ENCODE data around the gene CEP55. TPM values are rescaled to one million over a fixed set of nuclear protein-coding genes. Genes with fewer than 3 reads are reported as not detected.

Gene CEP55
- total RNA-seq (28.7 TPM), polyA plus RNA-seq (6.4 TPM)
- long read RNA-seq, donor 1, result 0 reads
- long read RNA-seq, donor 2, result 0 reads
- long read RNA-seq, donor 3, transcript CEP55-201 (9 exons, 2,638 nt), result major isoform, 12 of 29 reads
- long read RNA-seq, donor 3, partial matches to known transcripts, result 17 of 29 reads
- long read RNA-seq, donor 3, other reads (novel, unspliced or antisense), result 0 of 29 reads
- long read RNA-seq, donor 4, partial matches to known transcripts, result 0 of 3 reads
- long read RNA-seq, donor 4, other reads (novel, unspliced or antisense), result 0 of 3 reads
- long read RNA-seq, donor 5, partial matches to known transcripts, result 21 of 24 reads
- long read RNA-seq, donor 5, other reads (novel, unspliced or antisense), result 0 of 24 reads
- long read RNA-seq, donor 6, transcript CEP55-201 (9 exons, 2,638 nt), result major isoform, 7 of 25 reads
- long read RNA-seq, donor 6, partial matches to known transcripts, result 17 of 25 reads
- long read RNA-seq, donor 6, other reads (novel, unspliced or antisense), result 0 of 25 reads
- long read RNA-seq, donor 7, transcript CEP55-201 (9 exons, 2,638 nt), result major isoform, 7 of 14 reads
- long read RNA-seq, donor 7, partial matches to known transcripts, result 6 of 14 reads
- long read RNA-seq, donor 7, other reads (novel, unspliced or antisense), result 0 of 14 reads
- long read RNA-seq, donor 8, transcript CEP55-201 (9 exons, 2,638 nt), result major isoform, 5 of 11 reads
- long read RNA-seq, donor 8, partial matches to known transcripts, result 6 of 11 reads
- long read RNA-seq, donor 8, other reads (novel, unspliced or antisense), result 0 of 11 reads
- long read RNA-seq, donor 9, transcript CEP55-201 (9 exons, 2,638 nt), result major isoform, 6 of 15 reads
- long read RNA-seq, donor 9, partial matches to known transcripts, result 9 of 15 reads
- long read RNA-seq, donor 9, other reads (novel, unspliced or antisense), result 0 of 15 reads
- long read RNA-seq, donor 10, partial matches to known transcripts, result 0 of 4 reads
- long read RNA-seq, donor 10, other reads (novel, unspliced or antisense), result 0 of 4 reads

DNA sequence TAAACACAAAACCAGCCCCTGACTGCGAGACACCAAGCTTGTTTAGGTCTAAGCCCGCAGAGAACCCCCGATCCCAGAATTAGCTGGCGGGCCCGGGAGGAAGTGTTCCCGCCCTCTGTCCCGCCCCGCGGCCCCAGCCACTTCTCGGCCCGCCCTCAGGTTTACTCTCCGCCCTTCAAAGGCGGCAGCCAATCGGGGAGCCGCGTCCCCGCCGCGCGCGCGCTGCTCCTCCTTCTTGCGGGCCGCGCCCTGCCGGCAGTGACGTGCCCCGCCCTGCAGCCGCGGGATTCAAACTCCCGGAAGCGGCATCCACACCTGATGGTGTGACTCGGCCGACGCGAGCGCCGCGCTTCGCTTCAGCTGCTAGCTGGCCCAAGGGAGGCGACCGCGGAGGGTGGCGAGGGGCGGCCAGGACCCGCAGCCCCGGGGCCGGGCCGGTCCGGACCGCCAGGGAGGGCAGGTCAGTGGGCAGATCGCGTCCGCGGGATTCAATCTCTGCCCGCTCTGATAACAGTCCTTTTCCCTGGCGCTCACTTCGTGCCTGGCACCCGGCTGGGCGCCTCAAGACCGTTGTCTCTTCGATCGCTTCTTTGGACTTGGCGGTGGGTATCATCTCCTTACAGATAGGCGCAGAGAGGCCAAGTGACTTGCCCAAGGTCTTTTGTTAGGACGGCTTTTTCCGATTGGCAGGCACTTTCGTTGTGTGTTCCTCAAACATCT is at the start of gene CEP55:
Gene CEP55, plus strand, starts transcription at position 291 of the 720 bp plus-strand sequence. CDS start 3,440 bp downstream, outside the sequence.
- H3K36me3 ChIP-seq (ENCODE audit: control insufficient read depth in 2 of 2, insufficient read depth in 2 of 2, low read length in 1 of 2), result peaks cover 0 to 9% of the 10 kb centered on the region in 2 donors
- WGBS, result 1% methylated on average over 68 of the region's 68 CpGs
- peaks cover 3% of the 10 kb centered on the region in 2 donors for H3K27me3 ChIP-seq (ENCODE audit: control insufficient read depth in 2 of 2, insufficient read depth in 1 of 2, low read length in 1 of 2)
- H3K27ac ChIP-seq (ENCODE audit: low read depth in 1 of 2, low read length in 1 of 2), result peak within 1 kb of the TSS; percentile 18 to 30
- H3K4me3 ChIP-seq (ENCODE audit: low read length in 2 of 2), result peak within 1 kb of the TSS; percentile 82
- no peaks in the 10 kb centered on the region for H3K9me3 ChIP-seq (ENCODE audit: control insufficient read depth in 2 of 2, insufficient read depth in 1 of 2, low read length in 1 of 2)
- peaks cover 4 to 9% of the 10 kb centered on the region in 2 donors for H3K4me1 ChIP-seq (ENCODE audit: control insufficient read depth in 2 of 2, insufficient read depth in 2 of 2, low read length in 2 of 2)
- DNase-seq (ENCODE audit: low read depth in 6 of 9, low spot score in 9 of 9), result peak; percentile 61 to 96 (median 88)

DNA sequence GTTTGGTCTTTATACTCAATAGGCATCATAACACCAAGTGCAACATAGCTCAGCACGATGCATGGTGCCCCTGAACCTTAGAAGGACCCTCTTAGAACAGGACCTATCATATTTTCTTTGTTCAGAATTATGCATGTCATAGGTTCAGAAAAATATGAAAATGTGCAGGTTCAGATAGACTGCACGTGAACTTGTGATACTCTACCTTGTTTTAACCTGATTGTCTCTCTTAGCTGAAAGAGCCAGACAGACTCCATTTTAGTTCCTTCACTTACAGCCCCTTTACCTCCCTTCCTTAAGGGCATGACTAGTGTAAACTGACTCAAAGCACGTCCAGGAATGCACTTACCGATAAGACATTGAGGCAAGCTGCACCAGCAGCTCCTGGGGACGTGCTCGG is 49.4 kb upstream of the CEP55 start:
- H3K36me3 ChIP-seq (ENCODE audit: control insufficient read depth in 2 of 2, insufficient read depth in 2 of 2, low read length in 1 of 2), result no peaks in the 10 kb centered on the region
- no peaks in the 10 kb centered on the region for H3K27me3 ChIP-seq (ENCODE audit: control insufficient read depth in 2 of 2, insufficient read depth in 1 of 2, low read length in 1 of 2)
- 79% methylated on average over 6 of the region's 6 CpGs for WGBS
- no peak for DNase-seq (ENCODE audit: low read depth in 6 of 9, low spot score in 9 of 9)
- H3K27ac ChIP-seq (ENCODE audit: low read depth in 1 of 2, low read length in 1 of 2), result no peak overlapping the region
- H3K4me3 ChIP-seq (ENCODE audit: low read length in 2 of 2), result no peak overlapping the region
- H3K9me3 ChIP-seq (ENCODE audit: control insufficient read depth in 2 of 2, insufficient read depth in 1 of 2, low read length in 1 of 2), result no peaks in the 10 kb centered on the region
- H3K4me1 ChIP-seq (ENCODE audit: control insufficient read depth in 2 of 2, insufficient read depth in 2 of 2, low read length in 2 of 2), result no peaks in the 10 kb centered on the region

DNA sequence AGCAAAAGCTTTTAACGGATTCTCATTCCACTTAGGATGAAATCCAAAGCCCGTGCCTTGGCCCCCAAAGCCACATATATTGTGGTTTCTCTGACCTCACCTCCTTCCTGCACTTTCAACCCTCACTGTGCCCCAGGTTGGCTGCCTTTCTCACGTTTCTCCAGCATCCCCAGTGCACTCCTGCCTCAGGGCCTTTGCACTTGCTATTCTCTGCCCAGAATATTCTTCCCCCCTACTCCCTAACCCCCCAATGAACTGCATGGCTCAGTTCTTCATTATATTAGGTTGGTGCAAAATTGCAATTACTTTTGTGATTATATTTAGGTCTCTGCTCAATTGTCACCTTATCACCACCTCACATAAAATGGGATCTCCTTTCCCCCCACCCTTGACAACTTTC is 48.4 kb upstream of the CEP55 start:
- Histone ChIP-seq H3K27ac (ENCODE audit: low read depth in 1 of 2, low read length in 1 of 2) (no peak overlapping the region), H3K36me3 (ENCODE audit: control insufficient read depth in 2 of 2, insufficient read depth in 2 of 2, low read length in 1 of 2) (no peaks in the 10 kb centered on the region), H3K4me1 (ENCODE audit: control insufficient read depth in 2 of 2, insufficient read depth in 2 of 2, low read length in 2 of 2) (no peaks in the 10 kb centered on the region), H3K4me3 (ENCODE audit: low read length in 2 of 2) (no peak overlapping the region), H3K9me3 (ENCODE audit: control insufficient read depth in 2 of 2, insufficient read depth in 1 of 2, low read length in 1 of 2) (no peaks in the 10 kb centered on the region), H3K27me3 (ENCODE audit: control insufficient read depth in 2 of 2, insufficient read depth in 1 of 2, low read length in 1 of 2) (no peaks in the 10 kb centered on the region)
- WGBS, result 67% methylated on average over 3 of the region's 3 CpGs
- no peak for DNase-seq (ENCODE audit: low read depth in 6 of 9, low spot score in 9 of 9)

DNA sequence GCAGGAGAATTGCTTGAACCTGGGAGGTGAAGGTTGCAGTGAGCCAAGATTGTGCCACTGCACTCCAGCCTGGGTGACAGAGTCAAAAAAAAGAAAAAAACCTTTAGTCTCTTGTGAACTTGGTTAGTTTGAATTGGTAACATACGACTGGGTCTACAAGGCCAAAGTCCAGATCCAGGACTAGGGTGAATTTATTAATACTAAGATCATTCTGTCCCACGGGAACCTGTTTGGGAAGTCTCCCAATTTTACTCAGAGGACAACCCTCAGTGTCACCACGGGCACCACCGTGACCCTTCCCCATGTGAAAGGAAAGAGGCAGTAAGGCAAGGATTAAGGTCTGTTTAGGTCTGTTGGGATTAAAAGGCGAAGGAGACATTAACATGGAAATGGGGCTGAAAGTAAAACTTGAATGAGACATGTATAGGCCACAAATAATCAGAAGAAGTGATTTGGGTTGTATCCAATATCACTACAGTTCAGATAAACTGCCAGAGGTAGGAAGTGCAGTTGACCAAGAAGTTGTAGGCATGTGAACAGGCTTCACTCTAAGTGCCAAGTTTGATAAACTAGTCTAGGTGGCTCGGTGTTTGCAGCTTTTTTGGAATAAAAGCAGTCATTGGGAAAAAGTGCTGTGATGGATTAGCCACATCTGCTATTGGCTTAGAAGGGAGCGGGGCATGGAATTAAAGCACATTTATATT is 45.0 kb upstream of the CEP55 start:
- no peaks in the 10 kb centered on the region for H3K4me1 ChIP-seq (ENCODE audit: control insufficient read depth in 2 of 2, insufficient read depth in 2 of 2, low read length in 2 of 2)
- 86% methylated on average over 7 of the region's 7 CpGs for WGBS
- no peak overlapping the region for H3K27ac ChIP-seq (ENCODE audit: low read depth in 1 of 2, low read length in 1 of 2)
- no peaks in the 10 kb centered on the region for H3K27me3 ChIP-seq (ENCODE audit: control insufficient read depth in 2 of 2, insufficient read depth in 1 of 2, low read length in 1 of 2)
- no peaks in the 10 kb centered on the region for H3K36me3 ChIP-seq (ENCODE audit: control insufficient read depth in 2 of 2, insufficient read depth in 2 of 2, low read length in 1 of 2)
- H3K9me3 ChIP-seq (ENCODE audit: control insufficient read depth in 2 of 2, insufficient read depth in 1 of 2, low read length in 1 of 2), result no peaks in the 10 kb centered on the region
- H3K4me3 ChIP-seq (ENCODE audit: low read length in 2 of 2), result no peak overlapping the region
- DNase-seq (ENCODE audit: low read depth in 6 of 9, low spot score in 9 of 9), result no peak

DNA sequence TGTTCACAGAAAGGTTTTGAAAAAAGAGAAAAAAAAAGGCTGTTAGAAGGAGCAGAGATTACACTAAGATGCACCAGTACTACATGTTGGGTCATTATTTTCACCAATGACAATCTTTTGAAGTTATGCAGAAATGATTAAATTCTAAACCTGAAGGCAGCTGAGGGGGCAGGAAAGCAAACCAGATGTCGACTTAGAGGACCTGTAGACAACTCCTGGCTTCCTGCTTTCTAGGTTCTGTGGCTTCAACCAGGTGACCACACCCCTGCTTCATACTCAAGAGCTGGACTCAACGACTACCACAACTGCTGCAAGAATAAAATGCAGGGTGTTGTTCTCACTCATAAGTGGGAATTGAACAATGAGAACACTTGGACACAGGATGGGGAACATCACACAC is 44.3 kb upstream of the CEP55 start:
- H3K9me3 ChIP-seq (ENCODE audit: control insufficient read depth in 2 of 2, insufficient read depth in 1 of 2, low read length in 1 of 2), result no peaks in the 10 kb centered on the region
- no peak for DNase-seq (ENCODE audit: low read depth in 6 of 9, low spot score in 9 of 9)
- H3K4me3 ChIP-seq (ENCODE audit: low read length in 2 of 2), result no peak overlapping the region
- no peaks in the 10 kb centered on the region for H3K36me3 ChIP-seq (ENCODE audit: control insufficient read depth in 2 of 2, insufficient read depth in 2 of 2, low read length in 1 of 2)
- 27% methylated on average over 2 of the region's 2 CpGs for WGBS
- no peaks in the 10 kb centered on the region for H3K27me3 ChIP-seq (ENCODE audit: control insufficient read depth in 2 of 2, insufficient read depth in 1 of 2, low read length in 1 of 2)
- H3K27ac ChIP-seq (ENCODE audit: low read depth in 1 of 2, low read length in 1 of 2), result no peak overlapping the region
- no peaks in the 10 kb centered on the region for H3K4me1 ChIP-seq (ENCODE audit: control insufficient read depth in 2 of 2, insufficient read depth in 2 of 2, low read length in 2 of 2)

DNA sequence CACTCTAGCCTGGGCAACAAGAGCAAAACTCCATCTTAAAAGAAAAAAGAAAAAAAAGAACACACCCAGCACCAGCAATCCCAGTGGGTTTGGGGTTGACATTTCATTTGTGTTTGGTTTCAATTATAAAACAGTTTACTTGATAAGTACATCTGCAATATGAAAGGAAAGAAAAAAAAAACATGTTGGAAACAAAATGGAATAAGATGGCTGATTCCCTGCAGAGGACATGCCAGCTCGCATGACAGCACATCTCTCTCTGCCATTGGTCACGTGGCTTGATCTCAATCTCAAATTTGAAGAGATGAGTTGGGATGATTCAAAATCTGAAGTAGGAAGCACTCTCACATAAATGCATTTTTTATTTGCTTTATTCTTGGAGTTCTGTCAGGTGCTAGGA is 42.3 kb upstream of the CEP55 start:
- no peak for DNase-seq (ENCODE audit: low read depth in 6 of 9, low spot score in 9 of 9)
- Histone ChIP-seq H3K4me3 (ENCODE audit: low read length in 2 of 2) (no peak overlapping the region), H3K27ac (ENCODE audit: low read depth in 1 of 2, low read length in 1 of 2) (no peak overlapping the region), H3K27me3 (ENCODE audit: control insufficient read depth in 2 of 2, insufficient read depth in 1 of 2, low read length in 1 of 2) (no peaks in the 10 kb centered on the region), H3K36me3 (ENCODE audit: control insufficient read depth in 2 of 2, insufficient read depth in 2 of 2, low read length in 1 of 2) (no peaks in the 10 kb centered on the region), H3K9me3 (ENCODE audit: control insufficient read depth in 2 of 2, insufficient read depth in 1 of 2, low read length in 1 of 2) (no peaks in the 10 kb centered on the region), H3K4me1 (ENCODE audit: control insufficient read depth in 2 of 2, insufficient read depth in 2 of 2, low read length in 2 of 2) (no peaks in the 10 kb centered on the region)
- WGBS, result 91% methylated on average over 2 of the region's 2 CpGs

DNA sequence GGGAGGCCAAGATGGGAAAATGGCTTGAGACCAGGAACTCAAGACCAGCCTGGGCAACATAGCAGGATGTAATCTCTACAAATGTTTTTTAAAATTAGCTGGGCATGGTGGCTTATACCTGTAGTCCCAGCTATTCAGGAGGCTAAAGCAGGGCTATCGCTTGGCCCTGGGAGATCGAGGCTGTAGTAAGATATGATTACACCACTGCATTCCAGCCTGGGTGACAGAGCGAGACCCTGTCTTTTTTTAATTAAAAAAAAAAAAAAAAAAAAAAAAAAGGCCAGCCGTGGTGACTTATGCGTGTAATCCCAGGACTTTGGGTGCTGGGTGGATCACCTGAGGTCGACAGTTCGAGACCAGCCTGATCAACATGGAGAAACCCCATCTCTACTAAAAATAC is 41.7 kb upstream of the CEP55 start:
- no peaks in the 10 kb centered on the region for H3K36me3 ChIP-seq (ENCODE audit: control insufficient read depth in 2 of 2, insufficient read depth in 2 of 2, low read length in 1 of 2)
- H3K4me3 ChIP-seq (ENCODE audit: low read length in 2 of 2), result no peak overlapping the region
- no peaks in the 10 kb centered on the region for H3K4me1 ChIP-seq (ENCODE audit: control insufficient read depth in 2 of 2, insufficient read depth in 2 of 2, low read length in 2 of 2)
- H3K27ac ChIP-seq (ENCODE audit: low read depth in 1 of 2, low read length in 1 of 2), result no peak overlapping the region
- 98% methylated on average over 7 of the region's 7 CpGs for WGBS
- H3K9me3 ChIP-seq (ENCODE audit: control insufficient read depth in 2 of 2, insufficient read depth in 1 of 2, low read length in 1 of 2), result no peaks in the 10 kb centered on the region
- no peak for DNase-seq (ENCODE audit: low read depth in 6 of 9, low spot score in 9 of 9)
- no peaks in the 10 kb centered on the region for H3K27me3 ChIP-seq (ENCODE audit: control insufficient read depth in 2 of 2, insufficient read depth in 1 of 2, low read length in 1 of 2)

DNA sequence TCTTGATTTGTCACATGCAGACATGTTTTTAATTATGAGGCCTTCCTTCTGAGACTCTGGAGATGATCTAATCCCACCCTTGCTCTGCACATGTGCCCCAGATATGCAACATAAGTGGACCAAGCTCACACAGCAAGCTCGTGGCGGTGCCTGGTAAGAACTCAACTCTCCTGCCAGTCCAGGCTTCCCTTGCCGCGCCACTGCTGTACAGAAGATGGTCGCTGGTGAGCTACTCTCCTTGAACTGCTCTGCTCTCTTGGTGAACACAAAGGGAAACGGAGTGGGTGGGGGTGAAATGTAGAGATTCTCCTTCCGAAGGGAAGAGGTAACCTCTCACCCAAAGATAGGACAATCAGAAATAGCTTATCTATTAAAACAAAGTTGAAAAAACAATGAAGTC is 39.9 kb upstream of the CEP55 start:
- H3K36me3 ChIP-seq (ENCODE audit: control insufficient read depth in 2 of 2, insufficient read depth in 2 of 2, low read length in 1 of 2), result no peaks in the 10 kb centered on the region
- WGBS, result 90% methylated on average over 7 of the region's 7 CpGs
- H3K27ac ChIP-seq (ENCODE audit: low read depth in 1 of 2, low read length in 1 of 2), result no peak overlapping the region
- no peak for DNase-seq (ENCODE audit: low read depth in 6 of 9, low spot score in 9 of 9)
- H3K27me3 ChIP-seq (ENCODE audit: control insufficient read depth in 2 of 2, insufficient read depth in 1 of 2, low read length in 1 of 2), result no peaks in the 10 kb centered on the region
- H3K9me3 ChIP-seq (ENCODE audit: control insufficient read depth in 2 of 2, insufficient read depth in 1 of 2, low read length in 1 of 2), result no peaks in the 10 kb centered on the region
- no peaks in the 10 kb centered on the region for H3K4me1 ChIP-seq (ENCODE audit: control insufficient read depth in 2 of 2, insufficient read depth in 2 of 2, low read length in 2 of 2)
- H3K4me3 ChIP-seq (ENCODE audit: low read length in 2 of 2), result no peak overlapping the region

Data from thymus (tissue), 14 donors.